Sigmoid colon (tissue), 4 donors: ENCODE results near the gene TMEM135.

Experiments
- EP300 ChIP-seq, 4 donors: sonication (generic); formaldehyde crosslinking; IDR thresholded peaks; one replicate each; pipeline ENCODE4 v1.6.1; 2017; ENCODE audit warnings: antibody characterized with exemption in 4 of 4
- POLR2A ChIP-seq, 2 donors: fragments of 450-650 bp; IDR thresholded peaks; one replicate each; pipeline ENCODE4 v1.6.1; 2016; ENCODE audit warnings: antibody characterized with exemption in 2 of 2, mild to moderate bottlenecking in 2 of 2, moderate library complexity in 2 of 2
- TF ChIP-seq, protein P1 (sequence below), 4 experiments: fragments of 450-650 bp in 3 of 4; fragments of 200-600 bp in 1 of 4; IDR thresholded peaks; one replicate each; pipeline ENCODE4 v1.5.1; 2016 to 2019; ENCODE audit warnings: antibody characterized with exemption in 4 of 4, mild to moderate bottlenecking in 3 of 4, moderate library complexity in 2 of 4

DNA sequence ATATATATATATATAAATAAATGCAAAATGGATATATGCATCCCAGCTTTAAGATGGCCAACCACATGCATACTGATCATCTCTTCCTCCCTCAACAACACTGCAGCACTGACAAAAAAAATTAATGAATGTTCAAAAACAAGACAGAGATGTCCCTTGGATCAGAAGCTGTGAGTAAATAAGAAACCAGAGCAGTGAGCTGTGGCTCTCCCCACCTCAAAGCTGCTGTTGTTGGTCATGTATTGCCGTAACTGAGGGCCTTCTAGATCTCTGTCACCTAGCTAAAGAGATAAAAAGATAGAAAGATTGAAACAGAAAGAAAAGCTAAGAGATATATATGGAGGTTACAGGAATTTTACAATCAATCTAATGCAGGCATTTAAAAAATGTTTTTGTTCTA lies 15.5 kb upstream of the TMEM135 start:
- TF ChIP-seq POLR2A (IDR thresholded peaks at IDR 0.05) (no peak), EP300 (IDR thresholded peaks at IDR 0.05) (no peak)
- TF ChIP-seq, protein P1, sequence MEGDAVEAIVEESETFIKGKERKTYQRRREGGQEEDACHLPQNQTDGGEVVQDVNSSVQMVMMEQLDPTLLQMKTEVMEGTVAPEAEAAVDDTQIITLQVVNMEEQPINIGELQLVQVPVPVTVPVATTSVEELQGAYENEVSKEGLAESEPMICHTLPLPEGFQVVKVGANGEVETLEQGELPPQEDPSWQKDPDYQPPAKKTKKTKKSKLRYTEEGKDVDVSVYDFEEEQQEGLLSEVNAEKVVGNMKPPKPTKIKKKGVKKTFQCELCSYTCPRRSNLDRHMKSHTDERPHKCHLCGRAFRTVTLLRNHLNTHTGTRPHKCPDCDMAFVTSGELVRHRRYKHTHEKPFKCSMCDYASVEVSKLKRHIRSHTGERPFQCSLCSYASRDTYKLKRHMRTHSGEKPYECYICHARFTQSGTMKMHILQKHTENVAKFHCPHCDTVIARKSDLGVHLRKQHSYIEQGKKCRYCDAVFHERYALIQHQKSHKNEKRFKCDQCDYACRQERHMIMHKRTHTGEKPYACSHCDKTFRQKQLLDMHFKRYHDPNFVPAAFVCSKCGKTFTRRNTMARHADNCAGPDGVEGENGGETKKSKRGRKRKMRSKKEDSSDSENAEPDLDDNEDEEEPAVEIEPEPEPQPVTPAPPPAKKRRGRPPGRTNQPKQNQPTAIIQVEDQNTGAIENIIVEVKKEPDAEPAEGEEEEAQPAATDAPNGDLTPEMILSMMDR (IDR thresholded peaks at IDR 0.05): no peak
